Measurements from ENCODE around the gene HEATR9. TPM values are rescaled to one million over a fixed set of nuclear protein-coding genes. Genes with fewer than 3 reads are reported as not detected.

Gene HEATR9
- total and polyA plus RNA-seq, 7 donors = not detected

DNA sequence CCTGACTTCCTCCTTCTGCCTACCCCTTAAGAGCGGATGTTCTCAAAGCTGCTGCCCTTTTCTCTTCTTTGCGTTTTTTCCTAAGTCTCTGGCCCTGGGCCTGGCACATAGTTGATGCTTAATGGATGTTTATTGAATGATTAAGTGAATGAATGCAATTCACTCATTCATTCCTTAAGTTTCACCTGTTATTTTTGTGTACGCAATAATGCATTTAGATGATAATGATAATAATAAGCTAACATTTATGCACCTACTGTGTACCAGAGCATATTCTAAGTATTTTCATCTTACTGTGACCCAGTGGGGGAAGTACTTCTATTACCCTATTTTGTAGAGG, 7.1 kb upstream of the HEATR9 start:
- no peaks in the 10 kb centered on the region for H3K36me3 ChIP-seq (ENCODE audit: insufficient read depth in 1 of 2, low read depth in 1 of 2)
- DNase-seq = no peak
- H3K9me3 ChIP-seq = no peaks in the 10 kb centered on the region
- no peaks in the 10 kb centered on the region for H3K27me3 ChIP-seq (ENCODE audit: insufficient read depth in 3 of 3, low read length in 2 of 3)
- ATAC-seq = no peak
- H3K27ac ChIP-seq = no peak overlapping the region
- no peak overlapping the region for H3K4me3 ChIP-seq
- WGBS, 3 donors = 77 to 79% (median 78%) methylated on average over 3 of the region's 3 CpGs
- intact Hi-C loops (cut with DNase I) = no loop called here
- no peak for TF ChIP-seq CTCF (IDR thresholded peaks at IDR 0.05)
- no peaks in the 10 kb centered on the region for H3K4me1 ChIP-seq

DNA sequence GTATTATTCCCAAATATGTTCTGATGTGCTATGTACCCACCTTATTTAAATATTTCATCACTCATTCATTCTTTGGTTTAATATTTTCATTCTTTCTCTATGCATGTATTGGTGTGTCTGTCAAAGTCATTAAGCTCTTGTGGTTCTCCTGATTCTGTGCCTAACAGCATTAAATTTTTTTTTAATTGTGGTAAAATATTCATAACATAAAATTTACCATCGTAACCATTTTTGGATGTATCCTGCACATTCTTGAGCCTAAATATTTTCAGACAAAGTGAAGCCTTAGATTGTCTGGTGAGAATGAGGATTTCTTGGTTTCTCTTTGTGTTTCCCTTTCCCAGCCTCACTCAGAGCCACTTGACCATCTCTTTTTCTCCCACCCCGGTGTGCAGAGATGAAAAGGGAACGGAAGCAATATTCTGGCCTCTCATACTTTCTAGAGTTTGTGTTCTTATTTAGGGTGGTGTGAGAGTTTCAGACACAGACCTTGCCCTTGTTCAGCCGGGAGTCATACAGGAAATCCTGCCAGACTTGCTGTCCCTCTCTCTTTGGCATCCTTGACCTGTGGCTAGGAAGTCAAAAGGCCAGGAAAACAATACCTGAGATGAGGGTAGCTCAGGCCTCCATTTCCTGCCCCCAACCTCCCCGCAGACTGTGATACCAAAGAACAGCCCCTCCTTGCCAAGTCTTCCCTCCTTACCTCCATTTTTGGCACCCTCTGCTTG, 6.5 kb upstream of the HEATR9 start:
- Histone ChIP-seq H3K27me3 (ENCODE audit: insufficient read depth in 3 of 3, low read length in 2 of 3) (no peaks in the 10 kb centered on the region), H3K4me1 (no peaks in the 10 kb centered on the region), H3K9me3 (no peaks in the 10 kb centered on the region), H3K36me3 (ENCODE audit: insufficient read depth in 1 of 2, low read depth in 1 of 2) (no peaks in the 10 kb centered on the region), H3K27ac (no peak overlapping the region), H3K4me3 (no peak overlapping the region)
- DNase-seq (no peak), ATAC-seq (no peak)
- WGBS, 3 donors = 44 to 58% (median 57%) methylated on average over 5 of the region's 5 CpGs
- intact Hi-C loops (cut with DNase I) = no loop called here
- no peak for TF ChIP-seq CTCF (IDR thresholded peaks at IDR 0.05)

- Histone ChIP-seq H3K4me1 (no peaks in the 10 kb centered on the region), H3K4me3 (no peak overlapping the region), H3K27me3 (ENCODE audit: insufficient read depth in 3 of 3, low read length in 2 of 3) (no peaks in the 10 kb centered on the region), H3K27ac (no peak overlapping the region), H3K36me3 (ENCODE audit: insufficient read depth in 1 of 2, low read depth in 1 of 2) (no peaks in the 10 kb centered on the region), H3K9me3 (no peaks in the 10 kb centered on the region)
- 90 to 92% (median 92%) methylated on average over 12 of the region's 12 CpGs for WGBS, 3 donors
- intact Hi-C loops (cut with DNase I) = no loop called here
- TF ChIP-seq CTCF (IDR thresholded peaks at IDR 0.05) = no peak
- DNase-seq = no peak
- no peak for ATAC-seq
Observed at GRCh38 chr17:35872196-35872980, 3.7 kb upstream of the HEATR9 start.

DNA sequence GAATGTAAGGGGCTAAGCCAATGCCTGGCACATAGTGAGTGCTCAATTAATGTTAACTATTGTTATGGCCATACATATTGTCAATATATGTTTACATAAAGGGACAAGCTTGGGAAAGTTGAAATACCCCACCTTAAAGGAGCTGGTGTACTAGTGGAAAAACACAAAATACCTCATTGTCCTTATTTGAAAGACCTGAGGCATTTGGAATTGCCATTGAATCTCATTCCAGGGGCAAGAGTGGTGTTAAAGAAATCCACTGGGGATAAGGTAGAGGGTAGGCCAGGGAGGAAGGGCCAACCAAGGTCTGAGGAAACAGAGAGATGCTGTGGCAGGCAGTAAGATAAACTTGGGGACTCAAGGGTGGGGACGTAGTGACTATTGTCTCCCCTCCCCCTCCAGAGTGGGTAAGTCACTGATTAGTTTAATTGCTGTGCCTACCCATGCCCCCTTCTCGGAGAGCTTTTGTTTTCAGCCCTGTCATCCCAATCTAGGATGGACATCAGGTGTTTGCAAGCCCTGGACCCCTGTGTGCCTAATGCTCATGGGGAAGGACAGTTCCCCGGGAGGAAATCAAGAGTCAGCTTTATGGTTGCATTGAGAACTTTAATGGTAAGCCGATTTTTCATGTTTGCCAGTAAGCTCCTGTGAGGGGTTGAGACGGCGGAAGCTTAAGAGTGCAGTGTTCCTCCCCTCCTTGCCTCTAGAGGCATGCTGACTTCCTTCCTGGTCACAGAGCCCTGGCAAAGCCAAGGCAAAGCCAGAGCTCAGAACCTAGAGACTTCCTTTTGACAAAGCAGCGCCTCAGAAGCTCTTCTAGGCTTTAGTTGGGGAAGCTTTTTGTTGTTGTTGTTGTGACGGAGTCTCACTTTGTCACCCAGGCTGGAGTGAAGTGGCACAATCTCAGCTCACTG, 2.5 kb upstream of the HEATR9 start:
- ATAC-seq (no peak), DNase-seq (no peak)
- Histone ChIP-seq H3K36me3 (ENCODE audit: insufficient read depth in 1 of 2, low read depth in 1 of 2) (no peaks in the 10 kb centered on the region), H3K9me3 (no peaks in the 10 kb centered on the region), H3K27me3 (ENCODE audit: insufficient read depth in 3 of 3, low read length in 2 of 3) (no peaks in the 10 kb centered on the region), H3K27ac (no peak overlapping the region), H3K4me3 (no peak overlapping the region), H3K4me1 (no peaks in the 10 kb centered on the region)
- intact Hi-C loops (cut with DNase I) = no loop called here
- TF ChIP-seq CTCF (IDR thresholded peaks at IDR 0.05) = no peak
- 57 to 64% (median 62%) methylated on average over 8 of the region's 8 CpGs for WGBS, 3 donors

Measured in psoas muscle (tissue), 8 donors.